Osteoblast (primary cell): ENCODE data around the gene CASZ1. TPM values are rescaled to one million over a fixed set of nuclear protein-coding genes. Genes with fewer than 3 reads are reported as not detected.
A peak's percentile ranks its signal among the peaks of the same experiment; 100 is the strongest.

Experiments
- DNase-seq: peaks from one replicate; pipeline ENCODE4 v3.0.0; 2011; ENCODE audit warnings: low spot score, mixed read lengths; ENCODE audit not compliant: insufficient read length; ENCODE audit errors: missing footprints
- H2AFZ ChIP-seq: 2 replicates; pipeline ENCODE4 v1.6.0; 2011; ENCODE audit warnings: mild to moderate bottlenecking, low read length
- H3K27ac ChIP-seq: 2 replicates; pipeline ENCODE4 v1.5.1; 2011; ENCODE audit warnings: mild to moderate bottlenecking, low read depth, low read length, moderate library complexity
- H3K27me3 ChIP-seq: 2 replicates; pipeline ENCODE4 v1.6.0; 2012; ENCODE audit warnings: mild to moderate bottlenecking, control low read depth, inconsistent platforms, low read length, moderate library complexity; ENCODE audit not compliant: insufficient read depth
- H3K36me3 ChIP-seq: 2 replicates; pipeline ENCODE4 v1.5.1; 2011; ENCODE audit warnings: mild to moderate bottlenecking, low read length, control low read depth, moderate library complexity; ENCODE audit not compliant: insufficient read depth
- H3K4me1 ChIP-seq: 2 replicates; pipeline ENCODE4 v1.5.1; 2011; ENCODE audit warnings: mild to moderate bottlenecking, low read length, control low read depth, moderate library complexity; ENCODE audit not compliant: insufficient read depth
- H3K4me2 ChIP-seq: 2 replicates; pipeline ENCODE4 v1.6.0; 2011; ENCODE audit warnings: mild to moderate bottlenecking, low read length; ENCODE audit not compliant: insufficient read depth
- H3K4me3 ChIP-seq: fragments of 200-600 bp; sonication (generic); 3 replicates; pipeline ENCODE4 v1.5.1; 2012; ENCODE audit warnings: mild to moderate bottlenecking, low read length, inconsistent platforms; ENCODE audit not compliant: insufficient read depth
- H3K79me2 ChIP-seq: 2 replicates; pipeline ENCODE4 v1.6.0; 2012; ENCODE audit warnings: mild to moderate bottlenecking, low read length, control low read depth, inconsistent platforms; ENCODE audit not compliant: insufficient read depth
- H3K9me3 ChIP-seq: 2 replicates; pipeline ENCODE4 v1.5.1; 2011; ENCODE audit warnings: low read depth, low read length, control low read depth
- H4K20me1 ChIP-seq: 2 replicates; pipeline ENCODE4 v1.6.0; 2012; ENCODE audit warnings: mild to moderate bottlenecking, low read length, control low read depth; ENCODE audit not compliant: insufficient read depth
- CTCF ChIP-seq: IDR thresholded peaks from 2 replicates; pipeline ENCODE4 v1.5.1; 2011; ENCODE audit warnings: mild to moderate bottlenecking, low read depth, low read length, moderate library complexity; ENCODE audit errors: extremely low read depth
- total RNA-seq: library from RNA; depleted of rRNA; stranded (reverse); fragments of >200 nt; gene quantifications from 2 replicates; pipeline ENCODE4 v1.2.3, GENCODE V29; 2012

Gene CASZ1
- total RNA-seq, 1 donor = 0.36 TPM

DNA sequence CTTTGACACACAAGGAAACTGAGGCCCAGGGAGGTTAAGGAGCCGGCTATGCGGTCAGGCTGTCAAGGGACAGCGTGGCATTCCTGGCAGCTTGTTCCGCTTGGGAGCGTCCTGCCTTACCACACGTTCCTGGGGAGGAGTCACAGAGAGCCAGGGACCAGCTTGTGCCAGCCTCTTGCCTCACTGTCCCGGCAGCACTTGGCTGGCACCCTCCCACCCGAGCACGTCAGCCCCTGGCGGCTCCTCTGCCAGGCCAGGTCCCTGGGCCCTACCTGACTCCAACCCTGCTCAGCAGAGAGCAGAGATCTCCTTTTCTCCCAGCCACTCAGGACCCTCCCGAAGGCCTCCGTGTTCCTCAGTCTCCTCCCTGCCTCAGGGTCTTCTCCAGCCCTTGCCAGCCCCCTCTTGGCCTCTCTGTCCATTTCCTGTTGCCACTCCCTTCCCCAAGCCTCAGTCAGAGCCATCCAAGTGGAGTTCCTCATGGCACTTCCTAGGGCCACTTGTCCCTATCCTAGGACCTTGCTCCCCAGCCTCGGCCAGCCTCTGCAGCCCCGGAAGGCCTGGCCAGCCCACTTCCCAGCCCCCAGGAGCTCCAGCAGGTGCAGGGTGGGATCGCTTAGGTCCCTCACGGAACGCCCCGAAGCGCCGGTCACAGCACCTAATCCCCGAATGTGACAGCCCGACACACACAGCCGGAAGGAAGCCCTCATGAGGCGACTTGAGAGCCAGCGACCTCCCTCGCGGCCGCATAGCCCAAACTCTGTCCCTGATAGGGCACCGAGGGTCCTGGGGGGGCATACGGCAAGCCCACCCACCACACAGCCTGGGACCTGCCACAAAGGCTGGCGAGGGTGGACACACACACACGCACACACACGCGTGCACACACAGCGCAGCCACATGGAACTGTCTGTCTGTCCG, 130.3 kb downstream of the CASZ1 start:
- no peaks in the 10 kb centered on the region for H3K36me3 ChIP-seq
- H3K4me3 ChIP-seq = no peak overlapping the region
- no peak for DNase-seq
- no peak overlapping the region for H3K4me2 ChIP-seq
- H3K79me2 ChIP-seq = no peaks in the 10 kb centered on the region
- H3K27me3 ChIP-seq = no peaks in the 10 kb centered on the region
- no peaks in the 10 kb centered on the region for H3K9me3 ChIP-seq
- H2AFZ ChIP-seq = no peak overlapping the region
- H3K27ac ChIP-seq = no peak overlapping the region
- TF ChIP-seq CTCF = no peak
- no peaks in the 10 kb centered on the region for H4K20me1 ChIP-seq
- H3K4me1 ChIP-seq = no peaks in the 10 kb centered on the region

GRCh38 chr1:10665226-10665625, 131.2 kb downstream of the CASZ1 start:
- no peak for DNase-seq
- H4K20me1 ChIP-seq = no peaks in the 10 kb centered on the region
- H3K9me3 ChIP-seq = no peaks in the 10 kb centered on the region
- no peaks in the 10 kb centered on the region for H3K27me3 ChIP-seq
- no peaks in the 10 kb centered on the region for H3K79me2 ChIP-seq
- no peak overlapping the region for H2AFZ ChIP-seq
- no peak overlapping the region for H3K4me2 ChIP-seq
- H3K4me3 ChIP-seq = no peak overlapping the region
- H3K27ac ChIP-seq = no peak overlapping the region
- H3K36me3 ChIP-seq = no peaks in the 10 kb centered on the region
- no peaks in the 10 kb centered on the region for H3K4me1 ChIP-seq
- TF ChIP-seq CTCF = no peak

- H3K27ac ChIP-seq = no peak overlapping the region
- no peak overlapping the region for H2AFZ ChIP-seq
- no peaks in the 10 kb centered on the region for H3K79me2 ChIP-seq
- H3K4me2 ChIP-seq = no peak overlapping the region
- no peak for DNase-seq
- H4K20me1 ChIP-seq = no peaks in the 10 kb centered on the region
- H3K4me1 ChIP-seq = no peaks in the 10 kb centered on the region
- no peak for TF ChIP-seq CTCF
- no peaks in the 10 kb centered on the region for H3K27me3 ChIP-seq
- H3K9me3 ChIP-seq = no peaks in the 10 kb centered on the region
- H3K36me3 ChIP-seq = no peaks in the 10 kb centered on the region
- no peak overlapping the region for H3K4me3 ChIP-seq
These were observed 132.2 kb downstream of the CASZ1 start for GRCh38 chr1:10664251-10664650.

- DNase-seq = peak; percentile 98
- H3K4me3 ChIP-seq = peak overlapping the region; percentile 33
- peak overlapping the region; percentile 55 for H3K4me2 ChIP-seq
- H4K20me1 ChIP-seq = no peaks in the 10 kb centered on the region
- H3K4me1 ChIP-seq = no peaks in the 10 kb centered on the region
- H3K79me2 ChIP-seq = no peaks in the 10 kb centered on the region
- peak overlapping the region; percentile 62 for H2AFZ ChIP-seq
- H3K27ac ChIP-seq = no peak overlapping the region
- no peaks in the 10 kb centered on the region for H3K27me3 ChIP-seq
- H3K9me3 ChIP-seq = no peaks in the 10 kb centered on the region
- no peak for TF ChIP-seq CTCF
- no peaks in the 10 kb centered on the region for H3K36me3 ChIP-seq
These were observed 132.8 kb downstream of the CASZ1 start for GRCh38 chr1:10663678-10664035.
